ENCODE measurements around the gene SORBS2.
A peak's percentile ranks its signal among the peaks of the same experiment; 100 is the strongest.
"Not testable (repeated sequence)": the region's sequence is repeated elsewhere in the genome, so short reads cannot be mapped to it uniquely, and the experiment has no call there.

SORBS2 gene, protein sequence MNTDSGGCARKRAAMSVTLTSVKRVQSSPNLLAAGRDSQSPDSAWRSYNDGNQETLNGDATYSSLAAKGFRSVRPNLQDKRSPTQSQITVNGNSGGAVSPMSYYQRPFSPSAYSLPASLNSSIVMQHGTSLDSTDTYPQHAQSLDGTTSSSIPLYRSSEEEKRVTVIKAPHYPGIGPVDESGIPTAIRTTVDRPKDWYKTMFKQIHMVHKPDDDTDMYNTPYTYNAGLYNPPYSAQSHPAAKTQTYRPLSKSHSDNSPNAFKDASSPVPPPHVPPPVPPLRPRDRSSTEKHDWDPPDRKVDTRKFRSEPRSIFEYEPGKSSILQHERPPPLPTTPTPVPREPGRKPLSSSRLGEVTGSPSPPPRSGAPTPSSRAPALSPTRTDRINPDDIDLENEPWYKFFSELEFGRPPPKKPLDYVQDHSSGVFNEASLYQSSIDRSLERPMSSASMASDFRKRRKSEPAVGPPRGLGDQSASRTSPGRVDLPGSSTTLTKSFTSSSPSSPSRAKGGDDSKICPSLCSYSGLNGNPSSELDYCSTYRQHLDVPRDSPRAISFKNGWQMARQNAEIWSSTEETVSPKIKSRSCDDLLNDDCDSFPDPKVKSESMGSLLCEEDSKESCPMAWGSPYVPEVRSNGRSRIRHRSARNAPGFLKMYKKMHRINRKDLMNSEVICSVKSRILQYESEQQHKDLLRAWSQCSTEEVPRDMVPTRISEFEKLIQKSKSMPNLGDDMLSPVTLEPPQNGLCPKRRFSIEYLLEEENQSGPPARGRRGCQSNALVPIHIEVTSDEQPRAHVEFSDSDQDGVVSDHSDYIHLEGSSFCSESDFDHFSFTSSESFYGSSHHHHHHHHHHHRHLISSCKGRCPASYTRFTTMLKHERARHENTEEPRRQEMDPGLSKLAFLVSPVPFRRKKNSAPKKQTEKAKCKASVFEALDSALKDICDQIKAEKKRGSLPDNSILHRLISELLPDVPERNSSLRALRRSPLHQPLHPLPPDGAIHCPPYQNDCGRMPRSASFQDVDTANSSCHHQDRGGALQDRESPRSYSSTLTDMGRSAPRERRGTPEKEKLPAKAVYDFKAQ (N-terminal part only)

GRCh38 chr4:185811509-185812364 is at the start of gene SORBS2:
SORBS2 (minus strand) TSS chr4:185812194; CDS start chr4:185690571, 121,623 bp downstream.
- no peak for DNase-seq (ENCODE audit: low read depth)

GRCh38 chr4:185859111-185859510 is 47.1 kb upstream of the SORBS2 start:
- DNase-seq (ENCODE audit: low read depth) = no peak

DNA sequence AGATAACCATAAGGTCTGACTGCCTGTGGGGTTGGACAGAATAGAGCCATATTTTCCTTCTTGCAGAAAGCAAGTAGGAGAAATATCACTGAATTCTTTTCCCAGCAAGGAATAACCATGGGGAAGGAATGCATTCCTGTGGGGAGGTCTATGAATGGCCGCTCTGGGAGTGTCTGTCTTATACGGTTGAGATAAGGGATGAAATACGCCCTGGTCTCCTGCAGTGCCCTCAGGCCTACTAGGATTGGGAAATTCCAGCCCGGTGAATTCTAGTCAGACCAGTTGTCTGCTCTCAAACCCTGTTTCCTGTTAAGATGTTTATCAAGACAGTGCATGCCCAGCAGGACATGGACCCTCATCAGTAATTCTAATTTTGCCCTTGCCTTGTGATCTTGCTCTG is 45.6 kb upstream of the SORBS2 start:
- DNase-seq (ENCODE audit: low read depth) = not testable (repeated sequence)

GRCh38 chr4:185853841-185854240 is 41.8 kb upstream of the SORBS2 start:
- no peak for DNase-seq (ENCODE audit: low read depth)

DNA sequence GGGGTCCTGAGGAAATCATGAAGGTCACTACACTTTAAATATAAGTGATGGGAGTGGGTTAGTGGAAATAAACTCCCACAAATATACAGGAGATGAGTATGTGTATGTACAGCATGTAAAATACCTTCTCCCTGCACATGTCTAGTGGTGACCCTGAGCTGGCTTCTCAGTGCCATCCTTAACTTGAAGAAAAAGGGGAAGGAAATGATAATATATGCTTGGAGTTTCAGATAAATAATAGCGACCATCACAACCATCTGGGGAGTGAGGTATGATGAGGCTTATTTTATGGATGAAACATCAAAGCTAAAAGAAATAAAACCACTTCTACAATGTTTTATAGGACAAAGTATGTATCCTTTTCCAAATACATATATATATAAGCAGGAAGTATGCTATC is 41.0 kb upstream of the SORBS2 start:
- no peak for DNase-seq (ENCODE audit: low read depth)

DNA sequence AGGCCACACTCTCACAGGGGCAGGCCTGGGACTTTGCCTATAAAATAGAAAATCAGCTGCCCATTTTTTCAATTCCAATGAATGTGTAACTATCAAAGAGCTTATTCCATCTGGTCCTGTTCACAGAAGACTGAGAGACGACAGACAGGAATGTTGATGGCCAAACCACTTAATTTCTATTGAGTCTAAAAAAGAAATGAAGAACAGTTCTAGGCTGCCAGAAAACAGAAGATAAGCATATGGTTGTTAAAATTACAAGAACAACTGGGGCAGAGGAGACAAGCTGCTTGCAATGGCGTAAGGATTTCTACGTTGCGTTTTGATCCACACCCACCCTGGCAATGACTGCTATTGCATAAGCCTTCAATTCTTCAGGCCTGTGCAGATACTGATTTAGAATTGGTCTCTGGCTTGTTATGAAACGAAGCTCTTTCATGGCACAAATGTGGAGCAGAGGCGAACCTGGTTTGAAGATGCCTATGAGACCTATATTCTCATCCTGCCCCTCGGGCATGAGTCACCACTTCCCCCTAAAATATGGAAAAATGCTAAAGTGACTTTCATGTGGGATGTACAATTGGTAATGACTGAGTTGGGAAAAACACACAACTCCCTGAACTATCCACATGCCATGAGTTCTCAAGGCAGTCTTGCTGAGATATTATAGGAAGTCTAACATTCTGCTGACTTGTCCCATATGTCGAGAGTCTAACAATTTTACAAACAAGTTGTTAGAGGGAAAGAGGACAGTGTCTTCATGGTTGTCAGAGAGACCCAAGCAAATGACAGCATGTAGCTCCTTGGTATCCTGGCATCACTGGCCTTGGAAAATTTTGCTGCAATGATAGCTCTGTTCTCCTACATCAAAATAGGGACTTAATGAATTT is 37.9 kb upstream of the SORBS2 start:
- DNase-seq (ENCODE audit: low read depth) = no peak

DNA sequence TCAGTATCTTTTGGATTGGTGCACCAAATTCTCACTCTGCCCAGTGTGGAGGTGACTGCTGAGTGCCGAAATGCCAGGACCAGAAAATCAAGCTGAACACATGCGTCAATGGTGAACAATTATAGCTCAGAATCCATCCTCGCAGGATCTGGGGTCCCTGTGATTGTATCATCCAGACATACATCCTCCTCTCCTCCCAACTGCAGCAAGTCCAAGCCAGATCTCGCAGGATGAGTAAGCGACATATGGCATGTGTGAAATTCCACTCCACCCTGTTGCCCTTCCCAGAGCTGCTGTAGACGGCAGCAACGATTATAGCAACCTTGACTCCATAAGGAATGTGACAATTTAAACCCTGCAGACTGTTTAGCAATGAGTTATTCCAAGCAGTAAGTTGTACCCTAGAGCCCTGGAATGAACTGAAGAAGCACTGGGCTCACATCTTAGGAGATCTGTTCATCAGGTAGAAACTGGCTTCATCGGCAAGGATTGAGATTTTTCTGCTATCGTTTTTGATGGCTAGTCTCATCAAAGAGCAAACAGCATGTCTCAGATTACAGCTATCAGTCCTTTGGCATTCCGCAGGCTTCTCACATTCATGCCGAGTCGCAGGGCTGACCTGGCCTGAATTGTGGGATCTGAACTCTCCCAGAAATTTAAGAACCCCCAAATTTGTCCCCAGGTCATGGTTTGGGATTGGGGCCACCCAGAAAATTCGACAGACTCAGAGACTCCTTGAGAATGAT is 35.5 kb upstream of the SORBS2 start:
- peak; percentile 45 for DNase-seq (ENCODE audit: low read depth)

DNA sequence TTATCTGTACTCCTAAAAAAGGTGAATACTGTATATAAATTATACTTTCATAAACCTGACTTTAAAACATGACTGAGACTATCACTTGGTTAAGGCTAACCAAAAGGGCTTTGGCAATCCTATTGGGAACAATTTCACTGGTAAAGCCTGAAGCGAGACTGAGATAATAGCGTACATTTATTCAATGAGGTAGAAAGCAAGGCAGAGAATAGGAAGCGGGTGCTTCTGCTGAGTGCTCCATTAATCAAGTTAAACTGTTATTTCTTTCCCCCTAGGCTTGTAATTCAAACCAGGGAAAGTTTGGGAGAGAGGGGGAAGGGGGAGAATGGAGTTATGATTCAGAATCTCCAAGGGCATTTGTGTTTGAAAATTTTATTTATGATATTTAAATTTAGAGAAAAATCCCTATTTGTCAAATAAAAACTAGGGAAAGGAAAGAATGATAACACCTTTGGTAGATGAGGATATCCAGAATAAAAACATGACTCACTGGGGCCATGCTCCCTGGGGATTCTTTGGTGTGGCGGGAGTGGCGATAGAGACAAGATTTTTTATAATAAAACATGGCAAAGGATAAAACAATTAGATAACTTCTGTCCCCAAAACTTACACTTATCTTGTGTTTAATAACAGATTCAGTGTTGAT is 34.6 kb upstream of the SORBS2 start:
- DNase-seq (ENCODE audit: low read depth) = no peak

- no peak for DNase-seq (ENCODE audit: low read depth)
Observed at GRCh38 chr4:185845966-185846365, 34.0 kb upstream of the SORBS2 start.

DNA sequence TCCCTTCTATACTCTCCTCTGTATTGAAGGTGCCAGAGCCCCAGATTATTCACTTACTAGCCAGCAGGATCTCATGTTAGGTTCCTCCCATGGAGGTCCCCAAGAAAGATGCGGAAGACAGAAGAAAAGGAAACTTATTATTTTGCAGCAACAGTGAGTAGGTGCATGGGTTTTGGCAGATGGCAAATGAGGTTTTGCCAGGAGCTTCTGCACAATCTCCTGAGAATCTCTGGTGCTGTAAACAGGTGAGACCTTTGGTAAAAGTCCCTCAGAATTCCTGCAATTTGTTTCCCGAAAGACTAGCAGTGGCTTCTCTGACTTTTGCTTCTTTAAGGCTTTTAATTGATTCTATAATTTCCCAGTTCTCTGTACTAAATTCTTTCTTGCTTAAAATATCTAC is 29.5 kb upstream of the SORBS2 start:
- DNase-seq (ENCODE audit: low read depth) = no peak

DNA sequence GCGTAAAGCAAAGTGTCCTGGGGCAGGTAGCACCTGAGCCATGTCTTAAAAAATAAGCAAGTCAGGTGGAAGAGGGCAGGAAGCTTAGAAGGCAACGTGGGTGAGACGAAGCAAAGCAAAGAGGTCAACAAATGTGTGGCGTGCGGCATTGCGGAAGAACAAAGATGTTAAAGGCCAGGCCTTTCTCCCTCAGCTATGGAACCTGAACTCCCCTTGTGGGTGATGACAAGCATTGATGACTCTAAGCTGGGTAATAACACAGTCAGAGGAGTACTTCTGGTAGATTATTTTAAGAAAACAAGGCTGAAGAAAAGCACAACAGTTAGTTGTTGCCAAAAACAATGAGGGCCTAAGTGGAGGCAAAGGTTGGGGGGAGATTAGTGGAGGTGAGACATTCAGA is 29.0 kb upstream of the SORBS2 start:
- DNase-seq (ENCODE audit: low read depth) = no peak

- DNase-seq (ENCODE audit: low read depth) = no peak
Observed at GRCh38 chr4:185840201-185840600, 28.2 kb upstream of the SORBS2 start.

- no peak for DNase-seq (ENCODE audit: low read depth)
Observed at GRCh38 chr4:185839770-185840169, 27.8 kb upstream of the SORBS2 start.

DNA sequence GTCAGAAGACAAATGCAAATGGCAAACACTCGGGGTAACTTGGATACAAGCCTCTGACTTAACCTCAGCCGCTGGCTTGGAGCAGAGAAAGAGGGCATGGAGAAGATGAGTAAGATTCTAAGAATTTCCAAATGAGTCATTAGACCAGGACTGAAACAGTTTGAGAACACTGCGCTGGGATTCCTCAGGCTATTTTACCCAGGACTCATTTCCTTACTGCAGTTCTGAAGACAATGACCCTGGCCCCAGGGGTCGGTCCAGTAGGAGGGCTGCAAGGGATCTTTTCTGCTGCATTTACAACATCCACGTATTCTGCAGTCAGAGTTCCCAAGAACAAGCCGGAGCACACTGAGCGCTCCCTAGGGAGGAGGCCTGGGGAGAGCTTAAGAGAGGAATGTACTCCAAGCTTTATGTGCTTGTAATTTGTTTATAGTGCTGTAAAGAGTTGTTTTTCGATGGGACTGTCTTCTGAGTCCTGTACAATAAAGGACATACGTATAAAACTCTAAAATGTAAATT is 27.3 kb upstream of the SORBS2 start:
- DNase-seq (ENCODE audit: low read depth) = peak; percentile 79

DNA sequence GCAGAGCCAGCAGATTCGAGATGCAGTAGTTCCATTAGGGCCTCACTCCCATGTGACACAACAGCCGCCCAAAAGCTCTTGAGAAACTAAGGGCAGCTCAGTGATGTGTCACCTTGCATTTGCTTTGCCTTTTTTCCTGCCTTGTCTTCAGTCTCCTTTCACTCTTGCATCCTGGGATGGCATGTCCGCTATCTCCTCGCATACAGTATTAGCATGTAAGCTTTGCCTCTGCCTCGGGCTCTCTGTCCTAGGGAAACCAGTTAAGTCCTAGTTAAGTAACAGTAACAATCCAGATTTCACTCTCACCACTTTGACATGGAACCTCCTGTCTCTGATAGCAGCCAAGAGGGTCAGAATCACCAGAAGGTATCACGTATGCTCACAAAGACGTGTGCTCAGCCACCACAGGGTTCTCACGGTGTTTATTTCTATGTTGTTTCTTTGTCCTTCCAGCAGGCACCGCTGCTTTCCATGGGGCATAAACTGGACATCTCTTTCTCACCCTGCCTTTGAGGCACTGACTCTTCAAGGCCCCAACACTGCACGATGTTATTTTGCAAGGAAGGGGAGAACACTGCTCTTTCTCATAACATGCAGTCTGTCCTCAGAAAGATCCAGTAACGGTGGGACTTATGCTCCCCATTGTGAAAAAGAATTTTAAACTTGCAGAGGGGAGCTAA is 26.7 kb upstream of the SORBS2 start:
- DNase-seq (ENCODE audit: low read depth) = no peak

DNA sequence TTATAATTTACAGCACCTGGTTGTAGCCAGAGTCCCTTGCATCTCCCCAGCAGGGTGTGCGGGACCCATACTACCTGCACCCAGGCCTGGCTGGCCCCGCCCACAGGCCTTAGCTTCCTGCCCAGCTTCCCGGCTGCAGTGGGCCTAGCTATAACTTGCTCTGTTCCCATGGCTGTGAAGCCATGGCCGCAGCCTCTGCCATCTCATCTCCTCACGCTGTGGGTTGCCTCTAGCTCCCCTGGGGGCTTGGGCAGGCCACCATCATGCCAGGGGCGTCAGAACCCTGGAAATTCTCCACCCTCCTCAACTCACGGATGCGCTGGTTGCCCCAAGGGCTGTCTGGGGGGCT is 26.1 kb upstream of the SORBS2 start:
- DNase-seq (ENCODE audit: low read depth) = no peak

DNA sequence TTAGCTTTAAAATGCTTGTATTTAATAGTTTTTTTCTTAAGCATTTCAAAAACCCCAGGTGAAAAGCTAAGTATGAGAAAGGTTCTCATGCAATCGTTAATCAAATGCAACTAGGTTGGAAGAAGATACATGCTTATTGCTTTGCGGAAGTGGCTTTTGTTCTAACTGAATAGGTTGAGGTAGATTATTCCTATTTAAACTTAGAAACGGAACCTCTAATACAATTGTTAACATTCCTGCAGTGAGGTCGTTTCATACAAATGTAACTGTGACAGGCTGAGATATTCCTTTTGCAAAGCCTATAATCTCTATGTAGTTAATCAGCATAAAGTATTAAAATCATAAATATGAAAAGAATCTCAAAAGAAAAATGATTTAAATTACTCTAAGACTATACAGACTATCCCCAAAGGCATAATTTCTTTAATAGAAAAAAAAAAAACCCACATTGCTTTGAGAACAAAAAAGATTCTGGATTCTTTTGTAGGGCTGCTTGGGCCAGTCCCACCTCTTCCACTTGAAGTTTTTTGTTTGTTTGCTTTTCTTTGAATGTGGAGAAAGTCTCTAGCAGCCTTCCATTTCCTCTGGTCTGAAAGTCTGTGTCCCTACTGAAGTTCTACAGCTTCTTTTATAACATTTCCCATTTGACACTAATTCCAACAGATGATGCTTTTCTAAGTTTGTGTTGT is 25.6 kb upstream of the SORBS2 start:
- no peak for DNase-seq (ENCODE audit: low read depth)

Data from GM04504 (cell line).